LNCAP (cell line): ENCODE results near the gene HTR2C.

ENCODE experiments used
- TF ChIP-seq, protein P1 (sequence below): fragments of 450-650 bp; IDR thresholded peaks from 2 replicates; pipeline ENCODE4 v1.5.1; 2017; ENCODE audit warnings: mild to moderate bottlenecking

Gene HTR2C

DNA sequence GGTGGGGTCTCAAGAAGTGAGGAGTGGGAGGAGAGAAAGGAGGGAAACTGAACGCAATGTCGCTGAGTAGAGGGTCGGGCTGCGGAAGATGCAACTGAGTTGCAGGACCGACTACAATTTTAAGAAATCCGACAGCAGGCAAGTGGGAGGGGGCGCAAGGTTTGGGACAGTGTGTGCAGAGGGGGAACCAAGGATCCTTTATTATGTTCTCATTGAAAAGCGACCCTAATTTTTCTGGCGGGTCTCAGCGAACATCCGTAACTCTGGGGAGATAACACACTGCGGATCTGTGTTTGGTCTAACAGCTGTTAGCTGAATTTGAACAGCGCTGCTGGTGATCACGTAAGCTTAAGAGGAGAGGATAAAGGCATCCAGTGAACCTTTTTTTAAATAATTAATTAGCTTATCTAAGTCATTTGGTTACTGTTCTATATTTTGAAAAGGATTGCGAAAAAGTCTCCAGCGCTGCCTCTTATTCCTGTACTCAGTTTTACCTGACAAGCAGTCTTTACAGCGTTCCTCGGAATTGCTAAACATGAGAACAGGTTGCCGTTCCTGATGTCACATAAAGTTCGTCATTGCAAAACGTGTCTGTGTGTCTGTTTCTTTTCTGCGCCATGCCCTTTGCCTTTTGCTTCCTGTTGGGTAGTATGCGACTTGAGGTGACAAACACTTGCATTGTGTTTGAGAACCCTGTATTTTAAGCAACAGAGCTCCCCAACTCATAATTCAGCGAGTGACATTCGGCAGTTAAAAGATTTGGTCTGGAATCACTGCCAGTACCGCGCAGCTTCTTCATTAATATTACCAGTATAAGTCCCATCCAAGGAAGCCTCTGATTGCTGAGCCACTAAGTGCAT lies 1.3 kb downstream of the HTR2C start:
- TF ChIP-seq, protein P1, sequence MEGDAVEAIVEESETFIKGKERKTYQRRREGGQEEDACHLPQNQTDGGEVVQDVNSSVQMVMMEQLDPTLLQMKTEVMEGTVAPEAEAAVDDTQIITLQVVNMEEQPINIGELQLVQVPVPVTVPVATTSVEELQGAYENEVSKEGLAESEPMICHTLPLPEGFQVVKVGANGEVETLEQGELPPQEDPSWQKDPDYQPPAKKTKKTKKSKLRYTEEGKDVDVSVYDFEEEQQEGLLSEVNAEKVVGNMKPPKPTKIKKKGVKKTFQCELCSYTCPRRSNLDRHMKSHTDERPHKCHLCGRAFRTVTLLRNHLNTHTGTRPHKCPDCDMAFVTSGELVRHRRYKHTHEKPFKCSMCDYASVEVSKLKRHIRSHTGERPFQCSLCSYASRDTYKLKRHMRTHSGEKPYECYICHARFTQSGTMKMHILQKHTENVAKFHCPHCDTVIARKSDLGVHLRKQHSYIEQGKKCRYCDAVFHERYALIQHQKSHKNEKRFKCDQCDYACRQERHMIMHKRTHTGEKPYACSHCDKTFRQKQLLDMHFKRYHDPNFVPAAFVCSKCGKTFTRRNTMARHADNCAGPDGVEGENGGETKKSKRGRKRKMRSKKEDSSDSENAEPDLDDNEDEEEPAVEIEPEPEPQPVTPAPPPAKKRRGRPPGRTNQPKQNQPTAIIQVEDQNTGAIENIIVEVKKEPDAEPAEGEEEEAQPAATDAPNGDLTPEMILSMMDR: no peak

DNA sequence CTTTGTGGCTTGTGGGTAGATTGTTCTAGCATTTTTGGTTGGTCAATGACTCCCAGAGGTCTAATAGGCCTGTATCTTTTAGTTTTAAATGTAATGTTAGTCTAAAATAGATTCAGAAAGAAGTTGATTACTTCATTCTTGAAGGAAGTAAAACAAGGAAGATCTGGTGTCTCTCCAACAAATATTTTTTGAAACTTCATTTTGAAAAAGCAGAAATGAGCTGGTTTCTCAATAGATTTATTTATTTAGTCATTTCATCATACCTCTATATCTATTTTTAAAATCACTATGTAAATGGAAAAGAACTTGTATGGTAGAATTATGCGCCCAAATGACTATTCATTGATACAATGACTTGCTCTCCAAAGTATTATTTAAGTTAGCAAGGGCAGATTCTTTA lies 7.2 kb downstream of the HTR2C start:
- TF ChIP-seq, protein P1: no peak

DNA sequence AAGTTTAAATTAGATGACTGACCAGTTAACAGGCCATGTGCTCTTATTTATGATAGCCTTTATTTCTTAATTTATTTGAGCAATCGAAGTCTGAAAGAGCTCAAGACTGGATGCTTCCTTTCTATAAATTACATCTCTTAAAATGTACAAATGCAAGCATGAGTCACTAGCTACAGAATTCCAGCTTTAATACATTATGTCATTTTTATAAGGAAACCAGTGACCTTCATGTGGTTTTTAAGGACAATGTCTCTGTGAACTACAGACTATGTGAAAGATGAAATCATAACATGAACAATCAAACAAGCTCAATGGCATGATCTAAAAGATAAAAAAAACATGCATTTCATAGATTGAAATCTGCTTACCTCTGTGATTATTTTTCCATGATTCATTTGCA lies 15.4 kb downstream of the HTR2C start:
- TF ChIP-seq, protein P1: no peak

DNA sequence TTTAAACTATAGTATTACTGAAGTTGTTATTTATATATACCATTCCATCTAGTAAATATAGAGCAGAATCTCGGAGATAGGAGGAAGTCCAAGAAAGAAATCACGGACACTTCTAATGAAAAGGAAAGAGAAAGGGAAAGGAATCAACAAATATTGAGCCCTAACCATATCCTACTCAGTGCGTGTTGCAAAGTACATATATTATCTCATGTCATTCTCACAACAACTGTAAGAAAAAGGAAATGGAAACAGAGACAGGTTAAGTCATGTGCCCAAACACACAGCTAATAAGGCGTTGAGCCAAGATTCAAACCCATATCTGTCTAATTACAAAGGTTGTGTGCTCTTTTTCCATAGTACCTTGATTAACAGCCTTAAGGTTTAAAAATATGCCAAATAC lies 16.0 kb downstream of the HTR2C start:
- TF ChIP-seq, protein P1: no peak

DNA sequence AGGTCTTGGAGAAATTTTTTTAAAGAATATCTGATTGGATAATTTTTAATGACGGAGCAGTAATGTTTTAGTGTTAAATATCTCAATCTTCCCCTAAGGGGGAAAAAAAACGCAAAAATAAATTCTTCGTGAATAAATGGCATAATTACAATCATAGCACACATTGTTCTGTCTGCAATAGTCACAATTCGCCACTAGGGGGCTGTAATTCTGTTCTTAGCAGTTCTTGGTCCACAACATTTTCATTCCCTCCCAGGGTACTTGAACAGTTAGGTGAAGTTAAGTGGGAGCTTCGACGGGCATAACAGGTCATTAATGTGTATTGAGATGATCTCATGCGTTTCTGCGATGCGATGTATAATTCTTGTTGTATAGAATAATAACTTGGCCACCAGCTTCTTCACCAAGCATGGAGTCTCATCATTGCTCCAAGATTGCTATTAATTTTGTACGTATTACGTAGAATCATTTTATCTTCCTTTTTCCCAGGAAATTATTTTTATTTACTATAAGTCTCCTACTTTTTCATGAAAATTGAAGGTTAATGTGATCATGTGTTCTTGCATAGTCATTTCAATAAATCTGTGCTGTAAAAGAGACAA lies 27.2 kb downstream of the HTR2C start:
- TF ChIP-seq, protein P1: peak; percentile 64

DNA sequence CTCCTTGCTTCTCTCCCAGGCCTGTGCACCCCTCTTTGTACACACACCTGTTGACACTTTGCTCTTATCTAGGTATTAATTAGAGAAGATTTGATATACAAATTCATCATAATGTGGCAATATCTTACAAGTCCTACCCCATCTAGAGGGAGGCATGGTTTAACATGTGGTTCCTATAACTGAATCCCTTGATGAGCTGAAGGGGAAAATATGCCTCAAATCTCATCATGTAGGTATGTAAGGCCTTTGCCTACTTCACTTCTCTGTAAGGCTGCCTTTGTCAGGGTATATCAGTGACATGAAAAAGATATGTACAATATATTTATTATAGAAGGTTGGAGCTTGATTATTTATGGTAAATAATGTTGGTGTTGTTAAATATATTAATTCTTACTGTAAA lies 31.9 kb downstream of the HTR2C start:
- TF ChIP-seq, protein P1: no peak

DNA sequence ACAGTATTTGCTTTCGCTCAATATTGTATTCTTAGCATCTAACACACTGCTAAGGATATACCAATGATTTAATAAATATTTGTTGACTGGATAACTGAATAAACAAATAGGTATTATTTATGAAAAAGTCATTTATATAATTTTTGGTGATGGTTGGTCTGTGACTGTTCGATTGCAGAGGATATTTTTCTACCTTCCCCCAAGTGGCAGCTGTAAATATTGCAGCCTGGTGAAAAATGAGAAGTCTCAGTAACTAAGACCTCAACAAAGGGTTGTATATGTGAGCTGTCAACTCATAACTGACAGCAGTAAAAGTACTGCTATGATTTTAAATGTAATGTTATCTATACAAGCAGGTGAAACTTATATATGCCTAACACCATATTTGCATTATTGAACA lies 36.0 kb downstream of the HTR2C start:
- TF ChIP-seq, protein P1: peak; percentile 41
